Panc1 (cell line): ENCODE data around the gene TMEM178A. TPM values are rescaled to one million over a fixed set of nuclear protein-coding genes. Genes with fewer than 3 reads are reported as not detected.

Source experiments
- ATAC-seq: fragments of 200-7000 bp; cut with Tn5 transposase; 2 replicates; pipeline ENCODE4 v1.9.1; 2020; ENCODE audit warnings: mild to moderate bottlenecking, moderate library complexity
- BruUV-seq: library from RNA; stranded (reverse); fragments of 400-500 nt; replicated peaks from 2 replicates; lab custom pipeline; 2021; lab: Mats Ljungman, UMichigan
- CTCF ChIA-PET: fragments of 300-600 bp; sonication (Branson Sonifier 250); formaldehyde crosslinking; loops from one replicate; lab custom pipeline; 2022; ENCODE audit warnings: antibody characterized with exemption; lab: Charles Lee
- POLR2A ChIA-PET: fragments of 300-600 bp; sonication (Branson Sonifier 250); formaldehyde crosslinking; loops from one replicate; lab custom pipeline; 2022; ENCODE audit warnings: antibody characterized with exemption; lab: Charles Lee
- DNase-seq: peaks from one replicate; pipeline ENCODE4 v3.0.0-alpha.2; 2010; ENCODE audit warnings: low read depth, low spot score
- H3K27ac ChIP-seq: 2 replicates; pipeline ENCODE4 v1.5.1; 2011; ENCODE audit warnings: mild to moderate bottlenecking, low read length, inconsistent platforms
- H3K27me3 ChIP-seq: fragments of 200-500 bp; sonication (Bioruptor generic); 2 replicates; pipeline ENCODE4 v1.6.0; 2014; ENCODE audit warnings: low read length, inconsistent platforms; ENCODE audit not compliant: control insufficient read depth, insufficient read depth
- H3K36me3 ChIP-seq: fragments of 200-500 bp; sonication (Bioruptor generic); 2 replicates; pipeline ENCODE4 v1.5.1; 2014; ENCODE audit warnings: inconsistent platforms, mild to moderate bottlenecking, low read length, moderate library complexity; ENCODE audit not compliant: control insufficient read depth, insufficient read depth
- H3K4me1 ChIP-seq: 2 replicates; pipeline ENCODE4 v1.5.1; 2011; ENCODE audit warnings: inconsistent platforms, mild to moderate bottlenecking, low read length, moderate library complexity; ENCODE audit not compliant: control insufficient read depth, insufficient read depth
- H3K4me3 ChIP-seq, 2 experiments: 2 replicates each; pipeline ENCODE4 v1.5.1; 2011 to 2012; ENCODE audit warnings: low read depth in 2 of 2, low read length in 2 of 2, mild to moderate bottlenecking in 2 of 2, inconsistent platforms in 1 of 2, moderate library complexity in 1 of 2
- H3K9me3 ChIP-seq: fragments of 200-500 bp; sonication (Bioruptor generic); 2 replicates; pipeline ENCODE4 v1.5.1; 2014; ENCODE audit warnings: low read depth, mild to moderate bottlenecking, inconsistent platforms, low read length, moderate library complexity; ENCODE audit not compliant: control insufficient read depth, insufficient read depth
- CTCF ChIP-seq: fragments of 450-650 bp; IDR thresholded peaks from 2 replicates; pipeline ENCODE4 v1.5.1; 2017; ENCODE audit warnings: mild to moderate bottlenecking
- POLR2AphosphoS5 ChIP-seq: IDR thresholded peaks from 2 replicates; pipeline ENCODE4 v1.6.1; 2012; ENCODE audit warnings: mild to moderate bottlenecking, low read depth, low read length, moderate library complexity
- REST ChIP-seq, 2 experiments: IDR thresholded peaks; 2 replicates each; pipeline ENCODE4 v1.6.1; 2011 to 2012; ENCODE audit warnings: low read depth in 2 of 2, control low read depth in 1 of 2, low read length in 1 of 2, mild to moderate bottlenecking in 1 of 2, moderate library complexity in 1 of 2; ENCODE audit not compliant: insufficient read depth in 1 of 2
- SIN3A ChIP-seq: IDR thresholded peaks from 2 replicates; pipeline ENCODE4 v1.6.1; 2012; ENCODE audit warnings: low read depth, mild to moderate bottlenecking, low read length, moderate library complexity, borderline replicate concordance; ENCODE audit not compliant: insufficient read depth
- TCF7L2 ChIP-seq: IDR thresholded peaks from 2 replicates; pipeline ENCODE4 v1.6.1; 2011; ENCODE audit warnings: mild to moderate bottlenecking, low read depth, low read length, inconsistent platforms
- in situ Hi-C: cut with HindIII; loops from 2 replicates; pipeline ENCODE4 v1.10.0; 2016; ENCODE audit warnings: low sequenced_read_pairs, low pct_unique_long_range_greater_than_20kb
- intact Hi-C: fragments of 100-400 bp; cut with micrococcal nuclease; formaldehyde crosslinking; loops from one replicate; pipeline ENCODE4 v1.10.0; 2022; ENCODE audit not compliant: unreplicated experiment
- total RNA-seq: library from RNA; stranded (reverse); gene quantifications from one replicate; pipeline ENCODE4 v1.2.1, GENCODE V29; 2021; ENCODE audit not compliant: unreplicated experiment

Gene TMEM178A
- total RNA-seq, 1 experiment from 2014 or later: not detected

GRCh38 chr2:39621596-39621995 lies 44.1 kb upstream of the TMEM178A start:
- no peak overlapping the region for H3K27ac ChIP-seq
- intact Hi-C loops (no loop called here), in situ Hi-C loops (no loop called here)
- BruUV-seq: no TSS peak
- no peaks in the 10 kb centered on the region for H3K36me3 ChIP-seq
- ATAC-seq: no peak
- no peak for TF ChIP-seq POLR2AphosphoS5
- TF ChIP-seq CTCF: no peak
- no peak for TF ChIP-seq REST (IDR thresholded peaks at IDR 0.05; ENCODE audit: insufficient read depth in 1 of 2, low read depth in 2 of 2, low read length in 1 of 2)
- no peak for TF ChIP-seq SIN3A
- TF ChIP-seq TCF7L2: no peak
- CTCF ChIA-PET: no interaction called here
- POLR2A ChIA-PET: no interaction called here
- DNase-seq: no peak
- H3K4me3 ChIP-seq: no peak overlapping the region
- peaks cover 12% of the 10 kb centered on the region for H3K27me3 ChIP-seq
- no peaks in the 10 kb centered on the region for H3K4me1 ChIP-seq
- H3K9me3 ChIP-seq: no peaks in the 10 kb centered on the region

- H3K36me3 ChIP-seq: no peaks in the 10 kb centered on the region
- no peak for DNase-seq
- no peak for ATAC-seq
- ChIA-PET CTCF (no interaction called here), POLR2A (no interaction called here)
- peaks cover 1% of the 10 kb centered on the region for H3K27me3 ChIP-seq
- no TSS peak for BruUV-seq
- no peaks in the 10 kb centered on the region for H3K4me1 ChIP-seq
- no peaks in the 10 kb centered on the region for H3K9me3 ChIP-seq
- H3K27ac ChIP-seq: no peak overlapping the region
- H3K4me3 ChIP-seq: no peak overlapping the region
- in situ Hi-C loops: no loop called here
- no peak for TF ChIP-seq CTCF
- no peak for TF ChIP-seq SIN3A
- TF ChIP-seq POLR2AphosphoS5: no peak
- TF ChIP-seq REST (IDR thresholded peaks at IDR 0.05; ENCODE audit: insufficient read depth in 1 of 2, low read depth in 2 of 2, low read length in 1 of 2): no peak
- TF ChIP-seq TCF7L2: no peak
- intact Hi-C loops: no loop called here
Observed at GRCh38 chr2:39622860-39623259, 42.9 kb upstream of the TMEM178A start.
